WTC11 (cell line): ENCODE data around the gene CHST3. TPM values are rescaled to one million over a fixed set of nuclear protein-coding genes. Genes with fewer than 3 reads are reported as not detected.

Experiments used
- ATAC-seq: fragments of 200-7000 bp; cut with Tn5 transposase; 2 replicates; pipeline ENCODE4 v1.10.0; 2021; ENCODE audit warnings: mild to moderate bottlenecking, moderate library complexity
- CTCF ChIA-PET: fragments of 300-600 bp; sonication (Branson Sonifier 250); formaldehyde crosslinking; loops from one replicate; lab custom pipeline; 2021; ENCODE audit warnings: antibody characterized with exemption; lab: Charles Lee
- POLR2A ChIA-PET: fragments of 350-600 bp; sonication (Branson Sonifier 250); formaldehyde crosslinking; loops from one replicate; lab custom pipeline; 2021; ENCODE audit warnings: antibody characterized with exemption; lab: Charles Lee
- DNase-seq: peaks from one replicate; pipeline ENCODE4 v3.0.0; 2021; ENCODE audit warnings: low spot score
- H3K27ac Mint-ChIP-seq: 2 replicates; pipeline ENCODE4 v1.8.0; 2021; ENCODE audit warnings: mixed read lengths
- H3K27me3 Mint-ChIP-seq: 2 replicates; pipeline ENCODE4 v1.8.0; 2021; ENCODE audit warnings: low read depth, mild to moderate bottlenecking, moderate library complexity, mixed read lengths
- H3K36me3 Mint-ChIP-seq: 2 replicates; pipeline ENCODE4 v1.8.0; 2021; ENCODE audit warnings: mixed read lengths
- H3K4me1 Mint-ChIP-seq: 2 replicates; pipeline ENCODE4 v1.8.0; 2022; ENCODE audit warnings: mixed read lengths
- H3K4me3 Mint-ChIP-seq: 2 replicates; pipeline ENCODE4 v1.8.0; 2021; ENCODE audit warnings: mild to moderate bottlenecking, moderate library complexity, mixed read lengths
- H3K9me3 Mint-ChIP-seq: 2 replicates; pipeline ENCODE4 v1.8.0; 2021; ENCODE audit warnings: mixed read lengths
- ATF1 ChIP-seq: sonication (generic); formaldehyde crosslinking; IDR thresholded peaks from 2 replicates; pipeline ENCODE4 v1.8.1; 2023; ENCODE audit warnings: mild to moderate bottlenecking, moderate library complexity, missing genetic modification reagents
- ATF2 ChIP-seq: sonication (generic); formaldehyde crosslinking; IDR thresholded peaks from 2 replicates; pipeline ENCODE4 v1.8.1; 2022; ENCODE audit warnings: low read depth, missing genetic modification reagents, borderline replicate concordance
- E2F4 ChIP-seq: sonication (generic); formaldehyde crosslinking; IDR thresholded peaks from 2 replicates; pipeline ENCODE4 v1.8.1; 2022; ENCODE audit warnings: low read depth, mild to moderate bottlenecking, moderate library complexity, missing genetic modification reagents, borderline replicate concordance
- ESRRA ChIP-seq: sonication (generic); formaldehyde crosslinking; IDR thresholded peaks from 2 replicates; pipeline ENCODE4 v1.8.1; 2022; ENCODE audit warnings: mild to moderate bottlenecking, missing genetic modification reagents, borderline replicate concordance
- FOXJ3 ChIP-seq: sonication (generic); formaldehyde crosslinking; IDR thresholded peaks from 2 replicates; pipeline ENCODE4 v1.9.0; 2021; ENCODE audit warnings: missing genetic modification reagents, mild to moderate bottlenecking, borderline replicate concordance
- FOXK1 ChIP-seq: sonication (generic); formaldehyde crosslinking; IDR thresholded peaks from 2 replicates; pipeline ENCODE4 v1.8.0; 2022; ENCODE audit warnings: mild to moderate bottlenecking, moderate library complexity, missing genetic modification reagents
- MXD4 ChIP-seq: fragments of 250-450 bp; sonication (Bioruptor Pico); IDR thresholded peaks from 2 replicates; pipeline ENCODE4 v1.8.0; 2021; ENCODE audit warnings: mild to moderate bottlenecking, moderate library complexity, borderline replicate concordance
- RELA ChIP-seq: sonication (generic); formaldehyde crosslinking; IDR thresholded peaks from 2 replicates; pipeline ENCODE4 v1.8.1; 2022; ENCODE audit warnings: missing genetic modification reagents, mild to moderate bottlenecking, borderline replicate concordance
- ZNF396 ChIP-seq: fragments of 250-450 bp; sonication (Bioruptor Pico); IDR thresholded peaks from 2 replicates; pipeline ENCODE4 v1.8.0; 2021; ENCODE audit warnings: mild to moderate bottlenecking, moderate library complexity, borderline replicate concordance
- ZNF423 ChIP-seq: fragments of 250-450 bp; sonication (Bioruptor Pico); IDR thresholded peaks from 2 replicates; pipeline ENCODE4 v2.1.2; 2022; ENCODE audit warnings: mild to moderate bottlenecking, moderate library complexity
- ZNF425 ChIP-seq: fragments of 250-450 bp; sonication (Bioruptor Pico); conservative IDR thresholded peaks from 2 replicates; pipeline ENCODE4 v1.9.0; 2021; ENCODE audit warnings: mild to moderate bottlenecking
- ZNF512 ChIP-seq: sonication (generic); formaldehyde crosslinking; IDR thresholded peaks from 2 replicates; pipeline ENCODE4 v1.8.1; 2022; ENCODE audit warnings: missing genetic modification reagents, borderline replicate concordance
- total RNA-seq: library from RNA; stranded (reverse); gene quantifications from 3 replicates; pipeline ENCODE4 v1.2.3, GENCODE V29; 2021

CHST3 gene
- total RNA-seq, 1 experiment from 2014 or later = 7.0 TPM

- ChIA-PET POLR2A (no interaction called here), CTCF (interaction anchor here (1.0 kb wide), 1 partner anchor 20 kb away, joined by 4 read pairs; no protein-coding TSS in a partner anchor)
- peaks cover 36% of the 10 kb centered on the region for H3K9me3 Mint-ChIP-seq
- ATAC-seq = no peak
- H3K36me3 Mint-ChIP-seq = no peaks in the 10 kb centered on the region
- H3K27ac Mint-ChIP-seq = no peak overlapping the region
- H3K4me3 Mint-ChIP-seq = no peak overlapping the region
- DNase-seq = no peak
- TF ChIP-seq ATF2 (CRISPR knock-in tag) = no peak
- TF ChIP-seq ESRRA = no peak
- no peak for TF ChIP-seq ZNF425 (CRISPR knock-in tag)
- no peak for TF ChIP-seq MXD4 (CRISPR knock-in tag)
- H3K4me1 Mint-ChIP-seq = no peaks in the 10 kb centered on the region
- no peaks in the 10 kb centered on the region for H3K27me3 Mint-ChIP-seq
These were observed 24.2 kb upstream of the CHST3 start for GRCh38 chr10:71939861-71940474.

GRCh38 chr10:71940752-71941151 is 23.4 kb upstream of the CHST3 start:
- Mint-ChIP-seq H3K27ac (no peak overlapping the region), H3K9me3 (peaks cover 42% of the 10 kb centered on the region), H3K4me1 (no peaks in the 10 kb centered on the region), H3K4me3 (no peak overlapping the region), H3K36me3 (peaks cover 1% of the 10 kb centered on the region), H3K27me3 (peaks cover 1% of the 10 kb centered on the region)
- DNase-seq = no peak
- ChIA-PET POLR2A (no interaction called here), CTCF (interaction anchor here (1.0 kb wide), 1 partner anchor 21 kb away, joined by 4 read pairs; no protein-coding TSS in a partner anchor)
- ATAC-seq = no peak
- TF ChIP-seq FOXK1 (no peak), ZNF423 (CRISPR knock-in tag) (no peak), ZNF512 (no peak), MXD4 (CRISPR knock-in tag) (no peak), ZNF396 (CRISPR knock-in tag) (no peak), ATF1 (CRISPR knock-in tag) (no peak), RELA (CRISPR knock-in tag) (no peak), FOXJ3 (CRISPR knock-in tag) (no peak)

GRCh38 chr10:71941318-71941717 is 22.9 kb upstream of the CHST3 start:
- no peak overlapping the region for H3K4me3 Mint-ChIP-seq
- H3K27me3 Mint-ChIP-seq = peaks cover 7% of the 10 kb centered on the region
- H3K36me3 Mint-ChIP-seq = peaks cover 7% of the 10 kb centered on the region
- peaks cover 42% of the 10 kb centered on the region for H3K9me3 Mint-ChIP-seq
- ChIA-PET CTCF (no interaction called here), POLR2A (no interaction called here)
- no peaks in the 10 kb centered on the region for H3K4me1 Mint-ChIP-seq
- H3K27ac Mint-ChIP-seq = no peak overlapping the region
- DNase-seq (no peak), ATAC-seq (no peak)
- TF ChIP-seq E2F4 (CRISPR knock-in tag) = no peak
